ENCODE results near the gene NCF4.

GRCh38 chr22:36860017-36860416, 789 bp upstream of the NCF4 start:
- TF ChIP-seq POLR2A (IDR thresholded peaks at IDR 0.05; ENCODE audit: low read length) (no peak), GATA1 (IDR thresholded peaks at IDR 0.05; ENCODE audit: low read depth, low read length) (no peak)
